H9 (cell line): ENCODE measurements around the gene ZNHIT2. TPM values are rescaled to one million over a fixed set of nuclear protein-coding genes. Genes with fewer than 3 reads are reported as not detected.

Experiments
- DNase-seq: peaks from one replicate; pipeline ENCODE4 v3.0.0-alpha.2; 2017
- H2AFZ ChIP-seq: one replicate; pipeline ENCODE4 v1.6.1; 2013; ENCODE audit warnings: mild to moderate bottlenecking, low read length, control low read depth, moderate library complexity
- H2AK5ac ChIP-seq: 2 replicates; pipeline ENCODE4 v1.6.1; 2013; ENCODE audit warnings: low read length, control low read depth, mixed read lengths; ENCODE audit not compliant: insufficient read length
- H2BK120ac ChIP-seq: one replicate; pipeline ENCODE4 v1.6.1; 2013; ENCODE audit warnings: low read depth, mild to moderate bottlenecking, low read length, control low read depth, inconsistent platforms; ENCODE audit not compliant: poor library complexity, severe bottlenecking
- H2BK12ac ChIP-seq: 2 replicates; pipeline ENCODE4 v1.6.1; 2013; ENCODE audit warnings: low read length, control low read depth, mixed read lengths, low read depth; ENCODE audit not compliant: insufficient read length
- H2BK15ac ChIP-seq: 2 replicates; pipeline ENCODE4 v1.6.1; 2013; ENCODE audit warnings: low read depth, low read length, control low read depth
- H2BK20ac ChIP-seq: one replicate; pipeline ENCODE4 v1.6.1; 2013; ENCODE audit warnings: low read depth, mild to moderate bottlenecking, low read length, control low read depth, inconsistent platforms; ENCODE audit not compliant: poor library complexity, severe bottlenecking
- H2BK5ac ChIP-seq: 2 replicates; pipeline ENCODE4 v1.6.1; 2013; ENCODE audit warnings: low read length, control low read depth, mixed read lengths; ENCODE audit not compliant: insufficient read length
- H3K14ac ChIP-seq: 2 replicates; pipeline ENCODE4 v1.6.1; 2013; ENCODE audit warnings: low read length, control low read depth; ENCODE audit not compliant: insufficient read depth
- H3K18ac ChIP-seq: 2 replicates; pipeline ENCODE4 v1.6.1; 2013; ENCODE audit warnings: low read depth, mild to moderate bottlenecking, mixed read lengths, low read length, control low read depth; ENCODE audit not compliant: insufficient read length
- H3K23ac ChIP-seq: 2 replicates; pipeline ENCODE4 v1.6.1; 2013; ENCODE audit warnings: low read length, control low read depth, mixed read lengths, low read depth; ENCODE audit not compliant: insufficient read length
- H3K23me2 ChIP-seq: 2 replicates; pipeline ENCODE4 v1.6.1; 2013; ENCODE audit warnings: low read depth, mild to moderate bottlenecking, mixed read lengths, low read length, control low read depth; ENCODE audit not compliant: insufficient read length, poor library complexity, severe bottlenecking
- H3K27ac ChIP-seq: 2 replicates; pipeline ENCODE4 v1.5.1; 2013; ENCODE audit warnings: low read length, control low read depth, mixed read lengths, low read depth; ENCODE audit not compliant: insufficient read length
- H3K27me3 ChIP-seq: 2 replicates; pipeline ENCODE4 v1.6.1; 2013; ENCODE audit warnings: low read length, control low read depth, inconsistent platforms; ENCODE audit not compliant: insufficient read depth
- H3K4ac ChIP-seq: 2 replicates; pipeline ENCODE4 v1.6.1; 2013; ENCODE audit warnings: low read depth, mild to moderate bottlenecking, control low read depth, inconsistent platforms, low read length, moderate library complexity
- H3K4me1 ChIP-seq: 2 replicates; pipeline ENCODE4 v1.6.1; 2013; ENCODE audit warnings: low read length, control low read depth, inconsistent platforms; ENCODE audit not compliant: insufficient read depth
- H3K4me2 ChIP-seq: 2 replicates; pipeline ENCODE4 v1.6.1; 2013; ENCODE audit warnings: low read length, control low read depth, mixed read lengths; ENCODE audit not compliant: insufficient read length, insufficient read depth
- H3K56ac ChIP-seq: 2 replicates; pipeline ENCODE4 v1.6.1; 2013; ENCODE audit warnings: low read depth, mild to moderate bottlenecking, mixed read lengths, low read length, control low read depth; ENCODE audit not compliant: insufficient read length
- H3K79me1 ChIP-seq: 2 replicates; pipeline ENCODE4 v1.6.1; 2013; ENCODE audit warnings: low read depth, mild to moderate bottlenecking, moderate library complexity, low read length, control low read depth, inconsistent platforms; ENCODE audit not compliant: insufficient read depth, poor library complexity, severe bottlenecking
- H3K79me2 ChIP-seq: 2 replicates; pipeline ENCODE4 v1.6.1; 2013; ENCODE audit warnings: low read length, control low read depth, inconsistent platforms; ENCODE audit not compliant: insufficient read depth
- H3K9ac ChIP-seq: 2 replicates; pipeline ENCODE4 v1.6.1; 2013; ENCODE audit warnings: low read length, control low read depth, mixed read lengths; ENCODE audit not compliant: insufficient read length; ENCODE audit errors: extremely low read depth
- H3K9me3 ChIP-seq: one replicate; pipeline ENCODE4 v1.6.1; 2013; ENCODE audit warnings: low read depth, low read length, inconsistent platforms; ENCODE audit not compliant: control insufficient read depth
- H3T11ph ChIP-seq: one replicate; pipeline ENCODE4 v1.6.1; 2013; ENCODE audit warnings: mild to moderate bottlenecking, low read length, control low read depth, inconsistent platforms
- H4K20me1 ChIP-seq: one replicate; pipeline ENCODE4 v1.6.1; 2013; ENCODE audit not compliant: control insufficient read depth, insufficient read length, insufficient read depth
- H4K5ac ChIP-seq: 2 replicates; pipeline ENCODE4 v1.6.1; 2013; ENCODE audit warnings: low read depth, mild to moderate bottlenecking, mixed read lengths, low read length, control low read depth; ENCODE audit not compliant: insufficient read length
- H4K8ac ChIP-seq: replicated peaks from 2 replicates; pipeline ENCODE4 v1.6.1; 2013; ENCODE audit warnings: low read length, control low read depth, mixed read lengths, low read depth; ENCODE audit not compliant: insufficient read length
- H4K91ac ChIP-seq: 2 replicates; pipeline ENCODE4 v1.6.1; 2013; ENCODE audit warnings: low read depth, mild to moderate bottlenecking, moderate library complexity, mixed read lengths, low read length, control low read depth; ENCODE audit not compliant: insufficient read length
- H3K27ac Mint-ChIP-seq, 3 experiments: 2 replicates in 2 of 3; 3 replicates in 1 of 3; pipeline ENCODE4 v1.8.0; 2020 to 2021; ENCODE audit warnings: mixed read lengths in 3 of 3, mild to moderate bottlenecking in 1 of 3, moderate library complexity in 1 of 3
- H3K27me3 Mint-ChIP-seq: 2 replicates; pipeline ENCODE4 v1.8.0; 2021; ENCODE audit warnings: low read depth, mild to moderate bottlenecking, moderate library complexity, mixed read lengths
- H3K36me3 Mint-ChIP-seq, 3 experiments: 2 replicates in 2 of 3; 3 replicates in 1 of 3; pipeline ENCODE4 v1.8.0; 2020 to 2021; ENCODE audit warnings: low read depth in 3 of 3, mixed read lengths in 3 of 3; ENCODE audit not compliant: insufficient read depth in 1 of 3
- H3K4me1 Mint-ChIP-seq, 2 experiments: 2 replicates each; pipeline ENCODE4 v1.8.0; 2020; ENCODE audit warnings: mixed read lengths in 2 of 2
- H3K4me3 Mint-ChIP-seq, 2 experiments: 2 replicates in 1 of 2; 3 replicates in 1 of 2; pipeline ENCODE4 v1.8.0; 2020 to 2021; ENCODE audit warnings: mild to moderate bottlenecking in 2 of 2, mixed read lengths in 2 of 2, moderate library complexity in 1 of 2
- H3K9me3 Mint-ChIP-seq, 2 experiments: 2 replicates in 1 of 2; 3 replicates in 1 of 2; pipeline ENCODE4 v1.8.0; 2020; ENCODE audit warnings: mild to moderate bottlenecking in 2 of 2, mixed read lengths in 2 of 2, moderate library complexity in 1 of 2
- CTCF ChIP-seq: fragments of 200-600 bp; sonication (generic); conservative IDR thresholded peaks from 3 replicates; pipeline ENCODE4 v1.8.0; 2021; ENCODE audit warnings: antibody characterized with exemption, mild to moderate bottlenecking
- WGBS: extraction: QIAGEN DNeasy Blood & Tissue Kit; methylation state at CpG from one replicate; pipeline ENCODE4 v1.1.7; 2013; ENCODE audit warnings: missing lambda C conversion rate, low lambda C conversion rate, mixed read lengths; ENCODE audit not compliant: insufficient read length; ENCODE audit errors: extremely low coverage; 5-methylcytosine and 5-hydroxymethylcytosine counted together
- total RNA-seq: library from RNA; stranded (reverse); gene quantifications from 2 replicates; pipeline ENCODE4 v1.2.1, GENCODE V29; 2021

Gene ZNHIT2
- total RNA-seq, 1 experiment from 2014 or later: 18.3 TPM

GRCh38 chr11:65129649-65130441, 12.3 kb upstream of the ZNHIT2 start:
- H3K4me1 ChIP-seq: no peaks in the 10 kb centered on the region
- H3K36me3 Mint-ChIP-seq: peaks cover 13 to 61% (median 57%) of the 10 kb centered on the region in 3 experiments; a peak in 6 of 7 replicates

More at GRCh38 chr11:65129649-65130441, 12.3 kb upstream of the ZNHIT2 start:
- Histone ChIP-seq H4K20me1 (no peaks in the 10 kb centered on the region), H3K27me3 (no peaks in the 10 kb centered on the region), H3K27ac (no peak overlapping the region), H3K56ac (no peak overlapping the region), H2BK15ac (no peak overlapping the region), H3K4me2 (no peak overlapping the region), H3K23ac (no peak overlapping the region), H4K5ac (no peak overlapping the region), H3K9ac (no peak overlapping the region), H2BK5ac (no peak overlapping the region), H3K9me3 (no peaks in the 10 kb centered on the region), H3K4ac (no peak overlapping the region), H2BK120ac (no peak overlapping the region), H4K91ac (no peak overlapping the region), H3K79me1 (no peaks in the 10 kb centered on the region), H4K8ac (no peak overlapping the region), H3K14ac (no peak overlapping the region), H3K79me2 (no peaks in the 10 kb centered on the region), H3K18ac (no peak overlapping the region), H2AK5ac (no peak overlapping the region), H2BK12ac (no peak overlapping the region), H3T11ph (no peak overlapping the region), H3K23me2 (peaks cover 9% of the 10 kb centered on the region), H2BK20ac (no peak overlapping the region), H2AFZ (no peak overlapping the region)
- no peaks in the 10 kb centered on the region for H3K27me3 Mint-ChIP-seq
- peaks cover 9 to 13% of the 10 kb centered on the region in 2 experiments for H3K4me1 Mint-ChIP-seq
- H3K27ac Mint-ChIP-seq: no peak overlapping the region; a peak in 1 of 7 replicates
- WGBS: no CpG with 5 or more reads among the region's 13 CpGs
- no peaks in the 10 kb centered on the region; a peak in 1 of 5 replicates for H3K9me3 Mint-ChIP-seq
- no peak overlapping the region for H3K4me3 Mint-ChIP-seq
- TF ChIP-seq CTCF: peak; percentile 39; the same call in 2 of the 3 replicates
- DNase-seq: no peak
